Osteoblast (primary cell): ENCODE results near the gene UBL4B. TPM values are rescaled to one million over a fixed set of nuclear protein-coding genes. Genes with fewer than 3 reads are reported as not detected.

ENCODE experiments used
- DNase-seq: peaks from one replicate; pipeline ENCODE4 v3.0.0; 2011; ENCODE audit warnings: low spot score, mixed read lengths; ENCODE audit not compliant: insufficient read length; ENCODE audit errors: missing footprints
- H2AFZ ChIP-seq: 2 replicates; pipeline ENCODE4 v1.6.0; 2011; ENCODE audit warnings: mild to moderate bottlenecking, low read length
- H3K27ac ChIP-seq: 2 replicates; pipeline ENCODE4 v1.5.1; 2011; ENCODE audit warnings: mild to moderate bottlenecking, low read depth, low read length, moderate library complexity
- H3K27me3 ChIP-seq: 2 replicates; pipeline ENCODE4 v1.6.0; 2012; ENCODE audit warnings: mild to moderate bottlenecking, control low read depth, inconsistent platforms, low read length, moderate library complexity; ENCODE audit not compliant: insufficient read depth
- H3K36me3 ChIP-seq: 2 replicates; pipeline ENCODE4 v1.5.1; 2011; ENCODE audit warnings: mild to moderate bottlenecking, low read length, control low read depth, moderate library complexity; ENCODE audit not compliant: insufficient read depth
- H3K4me1 ChIP-seq: 2 replicates; pipeline ENCODE4 v1.5.1; 2011; ENCODE audit warnings: mild to moderate bottlenecking, low read length, control low read depth, moderate library complexity; ENCODE audit not compliant: insufficient read depth
- H3K4me2 ChIP-seq: 2 replicates; pipeline ENCODE4 v1.6.0; 2011; ENCODE audit warnings: mild to moderate bottlenecking, low read length; ENCODE audit not compliant: insufficient read depth
- H3K4me3 ChIP-seq: fragments of 200-600 bp; sonication (generic); 3 replicates; pipeline ENCODE4 v1.5.1; 2012; ENCODE audit warnings: mild to moderate bottlenecking, low read length, inconsistent platforms; ENCODE audit not compliant: insufficient read depth
- H3K79me2 ChIP-seq: 2 replicates; pipeline ENCODE4 v1.6.0; 2012; ENCODE audit warnings: mild to moderate bottlenecking, low read length, control low read depth, inconsistent platforms; ENCODE audit not compliant: insufficient read depth
- H3K9me3 ChIP-seq: 2 replicates; pipeline ENCODE4 v1.5.1; 2011; ENCODE audit warnings: low read depth, low read length, control low read depth
- H4K20me1 ChIP-seq: 2 replicates; pipeline ENCODE4 v1.6.0; 2012; ENCODE audit warnings: mild to moderate bottlenecking, low read length, control low read depth; ENCODE audit not compliant: insufficient read depth
- CTCF ChIP-seq: IDR thresholded peaks from 2 replicates; pipeline ENCODE4 v1.5.1; 2011; ENCODE audit warnings: mild to moderate bottlenecking, low read depth, low read length, moderate library complexity; ENCODE audit errors: extremely low read depth
- total RNA-seq: library from RNA; depleted of rRNA; stranded (reverse); fragments of >200 nt; gene quantifications from 2 replicates; pipeline ENCODE4 v1.2.3, GENCODE V29; 2012

Gene UBL4B
- total RNA-seq, 1 donor, result 1.1 TPM

GRCh38 chr1:110132682-110133081 is 20.4 kb downstream of the UBL4B start:
- Histone ChIP-seq H3K36me3 (no peaks in the 10 kb centered on the region), H3K79me2 (no peaks in the 10 kb centered on the region), H3K4me3 (no peak overlapping the region), H3K27me3 (peaks cover 61% of the 10 kb centered on the region), H3K4me1 (no peaks in the 10 kb centered on the region), H3K9me3 (no peaks in the 10 kb centered on the region), H3K27ac (no peak overlapping the region), H2AFZ (no peak overlapping the region), H3K4me2 (no peak overlapping the region), H4K20me1 (no peaks in the 10 kb centered on the region)
- DNase-seq, result no peak
- no peak for TF ChIP-seq CTCF

DNA sequence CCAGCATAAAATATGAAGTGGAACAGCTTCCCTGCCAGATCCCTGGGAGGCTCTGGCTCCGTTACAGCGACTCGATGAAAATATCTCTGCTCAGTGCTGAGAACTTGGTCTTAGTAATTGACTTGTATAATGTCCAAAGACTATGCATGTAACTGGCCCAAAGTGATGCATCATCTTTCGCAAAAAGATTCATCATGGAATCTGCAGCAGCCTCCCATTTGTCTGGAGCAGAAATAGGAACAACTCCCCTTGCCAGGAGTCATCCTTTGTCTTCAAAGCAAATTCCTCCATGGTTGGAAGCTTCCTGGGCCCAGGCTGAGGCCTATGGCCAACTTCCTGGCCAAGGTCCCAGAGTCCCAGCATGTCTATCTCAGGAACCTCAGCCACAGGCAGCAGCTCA is 21.2 kb downstream of the UBL4B start:
- H3K36me3 ChIP-seq, result no peaks in the 10 kb centered on the region
- TF ChIP-seq CTCF, result no peak
- H3K9me3 ChIP-seq, result no peaks in the 10 kb centered on the region
- H3K79me2 ChIP-seq, result no peaks in the 10 kb centered on the region
- no peak for DNase-seq
- H3K27ac ChIP-seq, result no peak overlapping the region
- H2AFZ ChIP-seq, result no peak overlapping the region
- H3K4me2 ChIP-seq, result no peak overlapping the region
- H4K20me1 ChIP-seq, result no peaks in the 10 kb centered on the region
- peaks cover 64% of the 10 kb centered on the region for H3K27me3 ChIP-seq
- no peak overlapping the region for H3K4me3 ChIP-seq
- H3K4me1 ChIP-seq, result no peaks in the 10 kb centered on the region

DNA sequence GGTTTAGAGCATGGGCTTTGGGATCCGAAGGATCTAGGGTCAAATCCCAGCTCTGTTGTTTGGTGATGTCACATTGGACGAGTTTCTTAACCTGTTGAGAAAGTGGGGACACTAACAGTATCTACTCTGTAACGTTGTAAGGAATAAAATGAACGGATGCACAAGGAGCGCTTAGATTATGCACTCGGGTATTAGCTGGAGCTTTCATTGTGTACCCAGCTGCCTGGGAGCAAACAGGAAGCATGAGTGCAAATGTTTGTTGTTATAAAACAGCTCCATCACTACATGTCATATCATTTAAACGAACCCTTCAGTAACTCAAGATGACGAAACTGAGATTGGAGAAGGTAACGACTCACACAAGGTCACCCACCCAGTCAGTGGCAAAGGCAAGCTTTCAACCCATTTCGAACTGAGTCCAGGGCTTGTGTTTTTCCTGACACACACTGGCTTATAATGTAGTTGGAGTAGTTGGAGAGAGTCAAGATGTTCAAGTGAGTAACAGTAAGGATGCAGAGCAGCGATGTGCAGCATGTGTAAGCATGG is 21.9 kb downstream of the UBL4B start:
- H3K27me3 ChIP-seq, result peaks cover 64% of the 10 kb centered on the region
- no peaks in the 10 kb centered on the region for H3K36me3 ChIP-seq

GRCh38 chr1:110135246-110135645 is 23.0 kb downstream of the UBL4B start:
- no peaks in the 10 kb centered on the region for H3K9me3 ChIP-seq
- no peaks in the 10 kb centered on the region for H3K4me1 ChIP-seq
- no peak for TF ChIP-seq CTCF
- H3K27me3 ChIP-seq, result peaks cover 64% of the 10 kb centered on the region
- H3K36me3 ChIP-seq, result no peaks in the 10 kb centered on the region
- no peak overlapping the region for H2AFZ ChIP-seq
- H4K20me1 ChIP-seq, result no peaks in the 10 kb centered on the region
- H3K4me3 ChIP-seq, result no peak overlapping the region
- no peak overlapping the region for H3K4me2 ChIP-seq
- DNase-seq, result no peak
- H3K79me2 ChIP-seq, result no peaks in the 10 kb centered on the region
- H3K27ac ChIP-seq, result no peak overlapping the region

More for the DNA sequence above, 21.9 kb downstream of the UBL4B start:
- Histone ChIP-seq H4K20me1 (no peaks in the 10 kb centered on the region), H3K4me1 (no peaks in the 10 kb centered on the region), H3K27ac (no peak overlapping the region), H3K79me2 (no peaks in the 10 kb centered on the region), H2AFZ (no peak overlapping the region), H3K9me3 (no peaks in the 10 kb centered on the region), H3K4me2 (no peak overlapping the region), H3K4me3 (no peak overlapping the region)
- TF ChIP-seq CTCF, result no peak
- no peak for DNase-seq
